Ascending aorta (tissue), 2 donors: ENCODE results near the gene SELL. TPM values are rescaled to one million over a fixed set of nuclear protein-coding genes. Genes with fewer than 3 reads are reported as not detected.

Source experiments
- DNase-seq, 2 donors: peaks; one replicate each; pipeline ENCODE4 v3.0.0-alpha.2; 2019; ENCODE audit warnings: low spot score in 2 of 2
- H3K27ac ChIP-seq, 2 donors: fragments of 200-600 bp; sonication (generic); one replicate each; pipeline ENCODE4 v1.5.1; 2016 to 2017; ENCODE audit warnings: mild to moderate bottlenecking in 1 of 2
- H3K27me3 ChIP-seq: fragments of 200-600 bp; sonication (generic); one replicate; pipeline ENCODE4 v1.5.1; 2017
- H3K36me3 ChIP-seq, 2 donors: fragments of 200-600 bp; sonication (generic); one replicate each; pipeline ENCODE4 v1.5.1; 2016
- H3K4me1 ChIP-seq, 2 donors: fragments of 200-600 bp; sonication (generic); one replicate each; pipeline ENCODE4 v1.5.1; 2016 to 2017; ENCODE audit warnings: mild to moderate bottlenecking in 1 of 2
- H3K4me3 ChIP-seq, 2 donors: fragments of 200-600 bp; sonication (generic); one replicate each; pipeline ENCODE4 v1.5.1; 2016 to 2017; ENCODE audit warnings: mild to moderate bottlenecking in 1 of 2
- H3K9me3 ChIP-seq, 2 donors: fragments of 200-600 bp; sonication (generic); one replicate each; pipeline ENCODE4 v1.5.1; 2016
- CTCF ChIP-seq, 3 experiments: fragments of 200-600 bp in 2 of 3; fragments of 450-650 bp in 1 of 3; sonication (generic) in 2 of 3; IDR thresholded peaks; one replicate each; pipeline ENCODE4 v1.5.1; 2016 to 2019; ENCODE audit warnings: antibody characterized with exemption in 3 of 3, mild to moderate bottlenecking in 1 of 3, moderate library complexity in 1 of 3
- intact Hi-C: fragments of 100-400 bp; cut with DNase I; formaldehyde crosslinking; loops from one replicate; pipeline ENCODE4 v1.15.1; 2023
- total RNA-seq: library from RNA; depleted of rRNA; stranded (reverse); fragments of >200 nt; gene quantifications from one replicate; pipeline ENCODE4 v1.1.0, GENCODE V29; 2016

The SELL gene
- total RNA-seq, 1 donor from 2014 or later: 1.9 TPM

- H3K4me1 ChIP-seq: no peaks in the 10 kb centered on the region
- H3K9me3 ChIP-seq: no peaks in the 10 kb centered on the region
- DNase-seq: no peak
- no peak overlapping the region for H3K27ac ChIP-seq
- H3K27me3 ChIP-seq: no peaks in the 10 kb centered on the region
- no peaks in the 10 kb centered on the region for H3K36me3 ChIP-seq
- no peak for TF ChIP-seq CTCF (IDR thresholded peaks at IDR 0.05)
- H3K4me3 ChIP-seq: no peak overlapping the region
- intact Hi-C loops: no loop called here
Observed at GRCh38 chr1:169701261-169702005, 10.0 kb downstream of the SELL start.

GRCh38 chr1:169699707-169700106 lies 11.7 kb downstream of the SELL start:
- no peak for TF ChIP-seq CTCF (IDR thresholded peaks at IDR 0.05)
- H3K4me3 ChIP-seq: no peak overlapping the region
- no peaks in the 10 kb centered on the region for H3K9me3 ChIP-seq
- no peaks in the 10 kb centered on the region for H3K27me3 ChIP-seq
- no peak for DNase-seq
- intact Hi-C loops: no loop called here
- no peak overlapping the region for H3K27ac ChIP-seq
- no peaks in the 10 kb centered on the region for H3K36me3 ChIP-seq
- H3K4me1 ChIP-seq: no peaks in the 10 kb centered on the region

- Histone ChIP-seq H3K9me3 (no peaks in the 10 kb centered on the region), H3K27me3 (no peaks in the 10 kb centered on the region), H3K4me3 (no peak overlapping the region), H3K36me3 (no peaks in the 10 kb centered on the region), H3K4me1 (no peaks in the 10 kb centered on the region), H3K27ac (no peak overlapping the region)
- TF ChIP-seq CTCF (IDR thresholded peaks at IDR 0.05): no peak
- intact Hi-C loops: no loop called here
- DNase-seq: no peak
Observed at GRCh38 chr1:169698976-169699375, 12.4 kb downstream of the SELL start.

GRCh38 chr1:169697755-169698154 lies 13.7 kb downstream of the SELL start:
- intact Hi-C loops: no loop called here
- DNase-seq: no peak
- TF ChIP-seq CTCF (IDR thresholded peaks at IDR 0.05): no peak

GRCh38 chr1:169696273-169697100 lies 14.9 kb downstream of the SELL start:
- no peak for TF ChIP-seq CTCF (IDR thresholded peaks at IDR 0.05)
- no peak for DNase-seq
- H3K27me3 ChIP-seq: no peaks in the 10 kb centered on the region
- H3K9me3 ChIP-seq: no peaks in the 10 kb centered on the region
- H3K4me3 ChIP-seq: no peak overlapping the region
- intact Hi-C loops: no loop called here
- no peaks in the 10 kb centered on the region for H3K36me3 ChIP-seq
- H3K4me1 ChIP-seq: no peaks in the 10 kb centered on the region
- H3K27ac ChIP-seq: no peak overlapping the region

More at GRCh38 chr1:169697755-169698154, 13.7 kb downstream of the SELL start:
- H3K27me3 ChIP-seq: no peaks in the 10 kb centered on the region
- H3K27ac ChIP-seq: no peak overlapping the region
- H3K9me3 ChIP-seq: no peaks in the 10 kb centered on the region
- H3K4me3 ChIP-seq: no peak overlapping the region
- H3K4me1 ChIP-seq: no peaks in the 10 kb centered on the region
- no peaks in the 10 kb centered on the region for H3K36me3 ChIP-seq
